ENCODE data around the gene FLT4.

Gene FLT4

GRCh38 chr5:180592176-180592575, 57.2 kb downstream of the FLT4 start:
- no peak for DNase-seq

DNA sequence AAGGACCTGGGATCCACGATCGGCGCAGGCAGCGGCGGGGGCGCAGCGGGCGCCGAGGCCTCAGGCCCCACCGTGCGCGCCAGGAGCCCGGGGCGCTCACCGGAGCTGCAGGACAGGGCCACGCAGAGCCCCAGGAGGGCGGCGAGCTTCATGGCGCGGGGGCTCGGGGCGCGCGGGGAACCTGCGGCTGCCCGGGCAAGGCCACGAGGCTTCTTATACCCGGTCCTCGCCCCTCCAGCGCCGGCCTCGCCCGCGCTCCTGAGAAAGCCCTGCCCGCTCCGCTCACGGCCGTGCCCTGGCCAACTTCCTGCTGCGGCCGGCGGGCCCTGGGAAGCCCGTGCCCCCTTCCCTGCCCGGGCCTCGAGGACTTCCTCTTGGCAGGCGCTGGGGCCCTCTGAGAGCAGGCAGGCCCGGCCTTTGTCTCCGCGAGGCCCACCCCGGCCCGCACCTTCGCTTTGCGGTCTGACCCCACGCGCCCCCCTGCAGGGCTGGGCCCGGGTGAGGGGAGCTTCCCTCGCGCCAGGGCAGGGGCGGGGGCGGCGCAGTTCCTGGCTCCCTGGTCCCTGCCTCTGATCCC, 58.0 kb downstream of the FLT4 start, which contains the start of gene SCGB3A1:
Gene SCGB3A1 (minus strand): TSS at position 189 of the 577 bp plus-strand sequence. CDS start 37 bp downstream, at position 152.
- DNase-seq, result peak; percentile 71

- DNase-seq, result peak; percentile 73
Observed at GRCh38 chr5:180590543-180591310, 58.7 kb downstream of the FLT4 start.

- DNase-seq, result peak; percentile 56
Observed at GRCh38 chr5:180589771-180590542, 59.4 kb downstream of the FLT4 start.

GRCh38 chr5:180586870-180587269, 62.5 kb downstream of the FLT4 start:
- DNase-seq, result no peak

DNA sequence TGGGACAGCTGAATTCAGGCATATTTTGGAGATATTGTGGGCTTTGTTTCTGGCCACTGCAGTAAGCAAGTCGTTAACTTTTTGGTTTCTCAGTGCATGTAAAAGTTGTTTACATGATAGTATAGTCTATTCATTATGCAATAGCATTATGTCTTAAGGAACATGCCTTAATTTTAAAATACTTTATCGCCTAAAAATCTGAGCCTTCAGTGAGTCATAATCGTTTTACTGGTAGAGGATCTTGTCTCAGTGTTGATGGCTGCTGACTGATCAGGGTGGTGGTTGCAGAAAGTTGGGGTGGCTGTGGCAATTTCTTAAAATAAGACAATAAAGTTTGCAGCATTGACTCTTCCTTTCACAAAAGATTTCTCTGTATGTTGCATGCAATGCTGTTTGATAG, 63.2 kb downstream of the FLT4 start:
- DNase-seq, result no peak

DNA sequence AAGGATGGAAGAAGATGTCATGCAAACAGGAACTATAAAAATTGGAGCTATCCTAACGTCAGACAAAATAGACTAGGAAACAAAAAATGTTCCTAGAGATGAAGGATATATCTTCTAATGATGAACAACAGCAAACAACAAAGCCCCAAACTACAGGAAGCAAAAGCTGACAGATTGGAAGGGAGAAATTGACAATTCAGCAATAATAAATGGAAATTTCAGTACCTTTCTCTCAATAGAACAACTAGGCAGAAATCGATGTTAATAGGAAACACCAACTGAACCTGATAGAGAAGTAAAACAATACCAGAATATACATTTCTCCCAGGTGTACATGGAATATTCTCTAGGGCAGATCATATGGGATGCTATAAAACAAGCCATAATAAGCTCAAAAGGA, 65.7 kb downstream of the FLT4 start:
- DNase-seq, result no peak

DNA sequence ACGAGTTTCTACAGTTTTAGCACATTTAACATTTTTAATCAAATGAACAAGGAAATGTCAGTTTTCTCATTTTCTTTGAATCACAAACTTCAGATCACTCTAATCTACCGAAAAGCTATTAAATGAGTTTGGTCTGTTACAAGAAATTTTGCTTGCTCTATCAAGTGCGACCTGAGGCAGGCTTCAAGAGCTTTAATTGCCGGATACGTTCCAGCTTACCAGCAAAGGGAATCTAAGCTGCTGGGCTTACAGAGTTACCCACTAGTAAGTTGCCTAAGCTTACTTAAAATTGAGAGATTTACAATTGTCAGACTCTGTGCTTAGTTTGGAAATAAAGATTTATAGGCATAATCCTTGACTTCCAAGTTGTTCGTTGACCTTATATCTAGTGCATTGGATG, 68.7 kb downstream of the FLT4 start:
- DNase-seq, result no peak

GRCh38 chr5:180575571-180575970, 73.8 kb downstream of the FLT4 start:
- no peak for DNase-seq

GRCh38 chr5:180568914-180569313, 80.5 kb downstream of the FLT4 start:
- DNase-seq, result no peak

DNA sequence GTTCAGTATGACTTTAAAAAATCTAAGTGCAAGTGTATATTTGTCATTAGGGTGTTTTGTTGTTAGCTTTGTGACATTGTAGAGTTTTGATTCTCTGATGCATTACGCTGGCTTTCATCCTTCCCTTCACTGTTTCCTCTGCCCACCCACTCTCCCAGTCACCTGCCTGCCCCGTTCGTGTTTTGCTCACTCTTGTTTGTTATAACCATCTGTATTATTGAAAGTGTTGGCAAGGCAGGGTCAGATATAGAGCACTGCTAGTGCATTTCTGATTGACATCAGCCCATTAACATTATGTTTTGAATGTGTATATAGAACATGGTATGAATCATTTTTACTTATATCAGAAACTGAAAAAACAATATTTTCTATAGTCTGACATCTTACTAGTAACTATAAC, 85.4 kb downstream of the FLT4 start:
- no peak for DNase-seq

GRCh38 chr5:180558232-180558631, 91.2 kb downstream of the FLT4 start:
- DNase-seq, result no peak

GRCh38 chr5:180557217-180557809, 92.1 kb downstream of the FLT4 start:
- DNase-seq, result no peak

DNA sequence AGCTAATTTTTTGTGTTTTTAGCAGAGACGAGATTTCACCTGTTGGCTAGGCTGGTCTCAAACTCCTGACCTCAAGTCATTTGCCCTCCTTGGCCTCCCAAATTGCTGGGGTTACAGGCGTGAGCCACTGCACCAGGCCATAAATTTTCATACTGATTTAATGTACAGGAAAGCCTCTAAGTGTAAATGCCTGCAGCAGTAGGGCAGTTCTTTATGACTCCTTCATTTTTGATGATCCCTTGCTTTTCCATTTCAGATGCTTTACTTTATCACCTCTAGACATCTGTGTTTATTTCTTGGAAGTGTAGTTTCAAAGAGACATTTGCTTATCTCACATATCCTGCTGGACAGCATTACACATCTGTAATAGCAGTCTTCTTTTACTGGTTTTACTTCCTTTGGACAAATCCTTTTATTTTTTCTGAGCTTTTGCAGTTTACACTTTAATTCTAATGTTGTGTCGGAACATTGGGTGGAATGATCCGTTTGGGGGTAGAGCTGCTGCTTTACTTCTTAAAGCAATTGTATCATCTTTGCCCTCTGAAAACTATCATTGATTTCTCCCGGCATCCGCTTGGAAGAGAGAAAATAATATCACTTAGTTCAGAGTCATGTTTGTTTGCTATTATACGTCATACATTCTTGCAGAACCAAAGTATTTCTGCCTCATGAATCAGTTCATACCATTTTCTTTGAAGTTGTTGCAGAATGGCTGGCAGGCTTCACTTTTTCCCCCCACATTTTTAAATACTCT, 94.1 kb downstream of the FLT4 start:
- DNase-seq, result no peak

DNA sequence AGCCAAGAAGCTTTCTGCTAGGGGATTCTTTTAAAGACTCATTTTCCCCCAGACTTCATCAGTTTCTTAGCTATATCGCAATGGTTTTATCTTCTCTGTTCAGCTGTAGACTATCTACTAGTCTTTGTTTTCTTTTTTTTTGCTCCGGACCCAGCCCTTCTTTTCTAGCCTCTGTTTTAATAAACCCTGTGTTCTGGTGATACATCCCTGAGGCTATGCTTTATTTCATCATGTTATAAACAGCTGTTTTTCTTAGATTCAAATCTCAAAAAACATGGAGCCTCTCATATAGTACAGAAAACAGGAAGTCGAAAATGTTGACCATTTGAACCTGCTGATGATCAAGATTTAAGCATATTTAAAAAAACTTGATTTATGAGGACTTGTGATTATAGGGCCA, 95.9 kb downstream of the FLT4 start:
- no peak for DNase-seq

Measured in right kidney (tissue), 1 donor.